HUES6 (cell line): ENCODE results near the gene FAM174B.
"Not testable (repeated sequence)": the region's sequence is repeated elsewhere in the genome, so short reads cannot be mapped to it uniquely, and the experiment has no call there.

ENCODE experiments used
- H3K27ac ChIP-seq: 2 replicates; pipeline ENCODE4 v1.7.0; 2013; ENCODE audit warnings: low read depth, mild to moderate bottlenecking, low read length, inconsistent platforms
- H3K27me3 ChIP-seq: 2 replicates; pipeline ENCODE4 v1.6.1; 2013; ENCODE audit warnings: low read length; ENCODE audit not compliant: control insufficient read depth, insufficient read depth
- H3K36me3 ChIP-seq: 2 replicates; pipeline ENCODE4 v1.6.1; 2013; ENCODE audit warnings: low read length; ENCODE audit not compliant: control insufficient read depth, insufficient read depth
- H3K4me1 ChIP-seq: 2 replicates; pipeline ENCODE4 v1.6.1; 2013; ENCODE audit warnings: low read length; ENCODE audit not compliant: control insufficient read depth, insufficient read depth
- H3K4me3 ChIP-seq: 2 replicates; pipeline ENCODE4 v1.5.1; 2013; ENCODE audit warnings: low read depth, low read length
- H3K9ac ChIP-seq: one replicate; pipeline ENCODE4 v1.6.1; 2013; ENCODE audit warnings: mild to moderate bottlenecking, low read length
- H3K9me3 ChIP-seq: 2 replicates; pipeline ENCODE4 v1.6.1; 2013; ENCODE audit warnings: low read depth, low read length; ENCODE audit not compliant: control insufficient read depth, insufficient read depth

The FAM174B gene

GRCh38 chr15:92608866-92609700 lies 46.5 kb downstream of the FAM174B start:
- H3K27ac ChIP-seq = no peak overlapping the region
- peaks cover 14% of the 10 kb centered on the region for H3K9me3 ChIP-seq
- no peak overlapping the region for H3K9ac ChIP-seq
- peaks cover 10% of the 10 kb centered on the region for H3K36me3 ChIP-seq
- no peak overlapping the region for H3K4me3 ChIP-seq
- H3K4me1 ChIP-seq = peaks cover 3% of the 10 kb centered on the region; the same call in 1 of the 2 replicates
- H3K27me3 ChIP-seq = no peaks in the 10 kb centered on the region

GRCh38 chr15:92606836-92607150 lies 48.8 kb downstream of the FAM174B start:
- not testable (repeated sequence) for H3K27ac ChIP-seq, H3K36me3 ChIP-seq, H3K27me3 ChIP-seq, H3K4me3 ChIP-seq, H3K9ac ChIP-seq, H3K4me1 ChIP-seq
- peaks cover 14% of the 10 kb centered on the region for H3K9me3 ChIP-seq

- H3K27me3 ChIP-seq = no peaks in the 10 kb centered on the region
- H3K36me3 ChIP-seq = no peaks in the 10 kb centered on the region
- no peak overlapping the region for H3K4me3 ChIP-seq
- no peak overlapping the region for H3K27ac ChIP-seq
- no peak overlapping the region for H3K9ac ChIP-seq
- peaks cover 14% of the 10 kb centered on the region for H3K9me3 ChIP-seq
- no peaks in the 10 kb centered on the region for H3K4me1 ChIP-seq
These were observed 49.3 kb downstream of the FAM174B start for GRCh38 chr15:92606126-92606835.

GRCh38 chr15:92605225-92605944 lies 50.2 kb downstream of the FAM174B start:
- no peaks in the 10 kb centered on the region for H3K36me3 ChIP-seq
- no peak overlapping the region for H3K27ac ChIP-seq
- H3K4me3 ChIP-seq = no peak overlapping the region
- no peaks in the 10 kb centered on the region for H3K27me3 ChIP-seq
- H3K9ac ChIP-seq = no peak overlapping the region
- H3K4me1 ChIP-seq = no peaks in the 10 kb centered on the region
- peaks cover 14% of the 10 kb centered on the region for H3K9me3 ChIP-seq

- Histone ChIP-seq H3K9me3 (peaks cover 14% of the 10 kb centered on the region), H3K27me3 (no peaks in the 10 kb centered on the region), H3K9ac (no peak overlapping the region), H3K4me3 (no peak overlapping the region), H3K27ac (no peak overlapping the region), H3K4me1 (no peaks in the 10 kb centered on the region), H3K36me3 (no peaks in the 10 kb centered on the region)
These were observed 51.7 kb downstream of the FAM174B start for GRCh38 chr15:92603743-92604470.

GRCh38 chr15:92603278-92603677 lies 52.3 kb downstream of the FAM174B start:
- Histone ChIP-seq H3K36me3 (no peaks in the 10 kb centered on the region), H3K4me1 (no peaks in the 10 kb centered on the region), H3K27me3 (no peaks in the 10 kb centered on the region), H3K9ac (no peak overlapping the region), H3K9me3 (peaks cover 14% of the 10 kb centered on the region), H3K27ac (no peak overlapping the region), H3K4me3 (no peak overlapping the region)

GRCh38 chr15:92602267-92602593 lies 53.3 kb downstream of the FAM174B start:
- Histone ChIP-seq H3K4me1 (no peaks in the 10 kb centered on the region), H3K27me3 (no peaks in the 10 kb centered on the region), H3K9me3 (peaks cover 14% of the 10 kb centered on the region), H3K9ac (no peak overlapping the region), H3K4me3 (no peak overlapping the region), H3K27ac (no peak overlapping the region), H3K36me3 (no peaks in the 10 kb centered on the region)

- Histone ChIP-seq H3K9ac (no peak overlapping the region), H3K36me3 (no peaks in the 10 kb centered on the region), H3K27ac (no peak overlapping the region), H3K9me3 (peaks cover 14% of the 10 kb centered on the region), H3K27me3 (no peaks in the 10 kb centered on the region), H3K4me1 (no peaks in the 10 kb centered on the region), H3K4me3 (no peak overlapping the region)
These were observed 53.8 kb downstream of the FAM174B start for GRCh38 chr15:92601592-92602266.

- Histone ChIP-seq H3K27ac (no peak overlapping the region), H3K27me3 (no peaks in the 10 kb centered on the region), H3K9ac (no peak overlapping the region), H3K36me3 (no peaks in the 10 kb centered on the region), H3K4me3 (no peak overlapping the region), H3K9me3 (peaks cover 5% of the 10 kb centered on the region), H3K4me1 (no peaks in the 10 kb centered on the region)
These were observed 54.7 kb downstream of the FAM174B start for GRCh38 chr15:92600856-92601255.

- H3K27ac ChIP-seq = no peak overlapping the region
- H3K9me3 ChIP-seq = no peaks in the 10 kb centered on the region
- no peak overlapping the region for H3K4me3 ChIP-seq
- H3K4me1 ChIP-seq = no peaks in the 10 kb centered on the region
- H3K27me3 ChIP-seq = no peaks in the 10 kb centered on the region
- no peaks in the 10 kb centered on the region for H3K36me3 ChIP-seq
- H3K9ac ChIP-seq = no peak overlapping the region
These were observed 56.1 kb downstream of the FAM174B start for GRCh38 chr15:92599394-92599970.
